Measurements from ENCODE around the gene ZG16B. TPM values are rescaled to one million over a fixed set of nuclear protein-coding genes. Genes with fewer than 3 reads are reported as not detected.

Gene ZG16B
- total RNA-seq, 1 experiment from 2014 or later = 2.3 TPM

DNA sequence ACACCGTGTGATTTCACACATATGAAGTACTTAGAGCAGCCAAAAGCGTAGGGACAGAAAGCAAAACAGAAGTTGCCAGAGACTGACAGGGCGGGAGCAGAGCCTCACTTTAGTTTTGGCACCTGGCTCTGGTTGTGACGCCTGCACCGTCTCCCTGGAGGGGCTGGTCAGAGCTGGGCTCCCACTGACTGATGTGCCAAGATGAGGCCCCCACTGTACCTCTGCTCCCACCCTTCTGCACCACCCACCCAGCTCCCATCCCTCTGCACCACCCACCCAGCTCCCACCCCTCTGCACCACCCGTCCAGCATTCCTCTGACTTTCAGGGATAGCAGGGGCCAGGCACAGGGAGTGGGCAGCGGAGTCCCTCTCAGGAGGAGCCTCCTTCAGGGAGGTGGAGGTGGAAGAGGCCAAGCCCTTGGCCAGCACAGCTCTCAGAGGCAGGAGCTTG is 16.3 kb upstream of the ZG16B start (continued):
- TF ChIP-seq ZNF274 (IDR thresholded peaks at IDR 0.05; ENCODE audit: low read depth, low read length) = no peak
- TF ChIP-seq ZFX (IDR thresholded peaks at IDR 0.05) = no peak
- no peak for TF ChIP-seq YY1 (IDR thresholded peaks at IDR 0.05; ENCODE audit: extremely low read depth, insufficient replicate concordance, low read depth, low read length)
- TF ChIP-seq, protein P1, sequence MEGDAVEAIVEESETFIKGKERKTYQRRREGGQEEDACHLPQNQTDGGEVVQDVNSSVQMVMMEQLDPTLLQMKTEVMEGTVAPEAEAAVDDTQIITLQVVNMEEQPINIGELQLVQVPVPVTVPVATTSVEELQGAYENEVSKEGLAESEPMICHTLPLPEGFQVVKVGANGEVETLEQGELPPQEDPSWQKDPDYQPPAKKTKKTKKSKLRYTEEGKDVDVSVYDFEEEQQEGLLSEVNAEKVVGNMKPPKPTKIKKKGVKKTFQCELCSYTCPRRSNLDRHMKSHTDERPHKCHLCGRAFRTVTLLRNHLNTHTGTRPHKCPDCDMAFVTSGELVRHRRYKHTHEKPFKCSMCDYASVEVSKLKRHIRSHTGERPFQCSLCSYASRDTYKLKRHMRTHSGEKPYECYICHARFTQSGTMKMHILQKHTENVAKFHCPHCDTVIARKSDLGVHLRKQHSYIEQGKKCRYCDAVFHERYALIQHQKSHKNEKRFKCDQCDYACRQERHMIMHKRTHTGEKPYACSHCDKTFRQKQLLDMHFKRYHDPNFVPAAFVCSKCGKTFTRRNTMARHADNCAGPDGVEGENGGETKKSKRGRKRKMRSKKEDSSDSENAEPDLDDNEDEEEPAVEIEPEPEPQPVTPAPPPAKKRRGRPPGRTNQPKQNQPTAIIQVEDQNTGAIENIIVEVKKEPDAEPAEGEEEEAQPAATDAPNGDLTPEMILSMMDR (IDR thresholded peaks at IDR 0.05 in 2 of 3, conservative IDR thresholded peaks at IDR 0.05 in 1 of 3; ENCODE audit: borderline replicate concordance in 1 of 3, insufficient read depth in 1 of 3, low read depth in 2 of 3, low read length in 2 of 3) = no peak

DNA sequence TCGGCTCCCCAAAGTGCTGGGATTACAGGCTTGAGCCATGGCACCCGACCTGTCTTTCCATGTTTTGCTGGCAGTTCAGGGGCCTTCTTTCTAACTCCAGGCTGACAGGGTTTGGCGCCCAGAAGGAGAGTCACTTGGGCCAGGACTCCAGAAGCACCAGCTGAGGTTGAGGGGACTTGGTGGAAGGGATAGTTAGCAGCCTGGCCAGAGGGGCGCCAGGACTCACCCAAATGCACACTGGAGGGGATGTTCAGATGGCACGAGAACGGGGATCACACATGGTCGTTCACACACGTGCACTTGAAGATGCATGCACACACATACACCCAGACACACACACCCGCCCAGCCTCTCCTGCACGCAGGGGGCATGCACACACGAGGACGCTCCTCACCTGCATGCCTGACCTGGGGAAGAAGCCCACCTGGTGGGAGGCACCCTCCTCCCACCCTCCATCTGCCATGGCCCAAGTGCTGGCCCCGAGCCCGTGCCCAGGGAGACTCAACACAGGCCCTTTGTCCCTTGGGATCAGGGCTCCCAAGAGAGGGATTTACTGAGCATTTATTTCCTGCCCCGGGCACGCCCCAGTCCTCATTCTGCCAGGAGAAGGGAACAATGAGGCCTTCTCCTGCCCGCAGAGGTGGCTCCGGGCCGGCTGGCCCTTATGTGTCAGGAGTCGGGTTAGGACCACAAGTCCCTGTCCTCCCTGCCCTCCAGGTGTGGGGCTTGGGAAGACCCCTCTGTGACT is 15.4 kb upstream of the ZG16B start:
- CTCF ChIA-PET = interaction anchor here (0.8 kb wide), 1 partner anchor 25 kb away, joined by 3 read pairs; no protein-coding TSS in a partner anchor
- BruUV-seq (replicated peaks) = no TSS peak
- no peak overlapping the region for H3K27ac ChIP-seq (ENCODE audit: low read depth, low read length)
- RAD21 ChIA-PET (ENCODE audit: low non-redundant PET in 1 of 2, low total read pairs in 2 of 2, uncharacterized antibody in 2 of 2, unreplicated experiment in 2 of 2) = no interaction called here
- peaks cover 3 to 7% of the 10 kb centered on the region in 2 experiments; a peak in 1 of 4 replicates for H3K4me1 ChIP-seq (ENCODE audit: control insufficient read depth in 1 of 2, insufficient read depth in 2 of 2, low read length in 2 of 2)
- no peaks in the 10 kb centered on the region for H3K27me3 ChIP-seq (ENCODE audit: insufficient read depth, low read length)
- H3K36me3 ChIP-seq (ENCODE audit: control insufficient read depth in 1 of 2, insufficient read depth in 2 of 2, low read length in 2 of 2) = no peaks in the 10 kb centered on the region
- no peaks in the 10 kb centered on the region for H3K79me2 ChIP-seq (ENCODE audit: insufficient read depth, low read length)
- no peaks in the 10 kb centered on the region for H3K9me3 ChIP-seq (ENCODE audit: control insufficient read depth in 1 of 2, insufficient read depth in 1 of 2, low read depth in 1 of 2, low read length in 2 of 2)
- no peak overlapping the region for H3K4me3 ChIP-seq (replicated peaks in 1 of 2; ENCODE audit: low read depth in 1 of 2, low read length in 2 of 2)
- POLR2A ChIA-PET = no interaction called here
- no peak overlapping the region for H3K9ac ChIP-seq (ENCODE audit: low read length)
- ATAC-seq (no peak), DNase-seq (ENCODE audit: low read depth, low spot score) (no peak)
- H2AFZ ChIP-seq (ENCODE audit: low read depth, low read length, poor library complexity, severe bottlenecking) = no peak overlapping the region
- intact Hi-C loops (cut with micrococcal nuclease) = no loop called here
- H4K20me1 ChIP-seq (ENCODE audit: insufficient read depth) = no peaks in the 10 kb centered on the region
- H3K9me2 ChIP-seq (ENCODE audit: insufficient read depth) = no peaks in the 10 kb centered on the region
- no peak overlapping the region for H3K4me2 ChIP-seq (ENCODE audit: low read length)
- TF ChIP-seq JUND (IDR thresholded peaks at IDR 0.05) = no peak
- TF ChIP-seq RAD21 (IDR thresholded peaks at IDR 0.05; ENCODE audit: low read depth) = no peak
- no peak for TF ChIP-seq EZH2phosphoT487 (IDR thresholded peaks at IDR 0.05; ENCODE audit: borderline replicate concordance)
- no peak for TF ChIP-seq CEBPB (IDR thresholded peaks at IDR 0.05; ENCODE audit: low read depth)
- TF ChIP-seq SRF (IDR thresholded peaks at IDR 0.05; ENCODE audit: low read depth) = no peak
- TF ChIP-seq, protein P2, sequence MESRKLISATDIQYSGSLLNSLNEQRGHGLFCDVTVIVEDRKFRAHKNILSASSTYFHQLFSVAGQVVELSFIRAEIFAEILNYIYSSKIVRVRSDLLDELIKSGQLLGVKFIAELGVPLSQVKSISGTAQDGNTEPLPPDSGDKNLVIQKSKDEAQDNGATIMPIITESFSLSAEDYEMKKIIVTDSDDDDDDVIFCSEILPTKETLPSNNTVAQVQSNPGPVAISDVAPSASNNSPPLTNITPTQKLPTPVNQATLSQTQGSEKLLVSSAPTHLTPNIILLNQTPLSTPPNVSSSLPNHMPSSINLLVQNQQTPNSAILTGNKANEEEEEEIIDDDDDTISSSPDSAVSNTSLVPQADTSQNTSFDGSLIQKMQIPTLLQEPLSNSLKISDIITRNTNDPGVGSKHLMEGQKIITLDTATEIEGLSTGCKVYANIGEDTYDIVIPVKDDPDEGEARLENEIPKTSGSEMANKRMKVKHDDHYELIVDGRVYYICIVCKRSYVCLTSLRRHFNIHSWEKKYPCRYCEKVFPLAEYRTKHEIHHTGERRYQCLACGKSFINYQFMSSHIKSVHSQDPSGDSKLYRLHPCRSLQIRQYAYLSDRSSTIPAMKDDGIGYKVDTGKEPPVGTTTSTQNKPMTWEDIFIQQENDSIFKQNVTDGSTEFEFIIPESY (IDR thresholded peaks at IDR 0.05; ENCODE audit: extremely low read depth, insufficient replicate concordance, low read length) = no peak
- TF ChIP-seq, protein P3, sequence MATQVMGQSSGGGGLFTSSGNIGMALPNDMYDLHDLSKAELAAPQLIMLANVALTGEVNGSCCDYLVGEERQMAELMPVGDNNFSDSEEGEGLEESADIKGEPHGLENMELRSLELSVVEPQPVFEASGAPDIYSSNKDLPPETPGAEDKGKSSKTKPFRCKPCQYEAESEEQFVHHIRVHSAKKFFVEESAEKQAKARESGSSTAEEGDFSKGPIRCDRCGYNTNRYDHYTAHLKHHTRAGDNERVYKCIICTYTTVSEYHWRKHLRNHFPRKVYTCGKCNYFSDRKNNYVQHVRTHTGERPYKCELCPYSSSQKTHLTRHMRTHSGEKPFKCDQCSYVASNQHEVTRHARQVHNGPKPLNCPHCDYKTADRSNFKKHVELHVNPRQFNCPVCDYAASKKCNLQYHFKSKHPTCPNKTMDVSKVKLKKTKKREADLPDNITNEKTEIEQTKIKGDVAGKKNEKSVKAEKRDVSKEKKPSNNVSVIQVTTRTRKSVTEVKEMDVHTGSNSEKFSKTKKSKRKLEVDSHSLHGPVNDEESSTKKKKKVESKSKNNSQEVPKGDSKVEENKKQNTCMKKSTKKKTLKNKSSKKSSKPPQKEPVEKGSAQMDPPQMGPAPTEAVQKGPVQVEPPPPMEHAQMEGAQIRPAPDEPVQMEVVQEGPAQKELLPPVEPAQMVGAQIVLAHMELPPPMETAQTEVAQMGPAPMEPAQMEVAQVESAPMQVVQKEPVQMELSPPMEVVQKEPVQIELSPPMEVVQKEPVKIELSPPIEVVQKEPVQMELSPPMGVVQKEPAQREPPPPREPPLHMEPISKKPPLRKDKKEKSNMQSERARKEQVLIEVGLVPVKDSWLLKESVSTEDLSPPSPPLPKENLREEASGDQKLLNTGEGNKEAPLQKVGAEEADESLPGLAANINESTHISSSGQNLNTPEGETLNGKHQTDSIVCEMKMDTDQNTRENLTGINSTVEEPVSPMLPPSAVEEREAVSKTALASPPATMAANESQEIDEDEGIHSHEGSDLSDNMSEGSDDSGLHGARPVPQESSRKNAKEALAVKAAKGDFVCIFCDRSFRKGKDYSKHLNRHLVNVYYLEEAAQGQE (IDR thresholded peaks at IDR 0.05; ENCODE audit: low read depth) = no peak
- no peak for TF ChIP-seq FOSL1 (IDR thresholded peaks at IDR 0.05; ENCODE audit: low read depth)
- TF ChIP-seq YY1 (IDR thresholded peaks at IDR 0.05; ENCODE audit: extremely low read depth, insufficient replicate concordance, low read depth, low read length) = no peak
- TF ChIP-seq, protein P1 (IDR thresholded peaks at IDR 0.05 in 2 of 3, conservative IDR thresholded peaks at IDR 0.05 in 1 of 3; ENCODE audit: borderline replicate concordance in 1 of 3, insufficient read depth in 1 of 3, low read depth in 2 of 3, low read length in 2 of 3) = no peak
- no peak for TF ChIP-seq CBX3 (IDR thresholded peaks at IDR 0.05; ENCODE audit: low read depth)
